Stimulated activated naive CD4-positive, alpha-beta T cell (primary cell): ENCODE measurements around the gene FRMPD2.
"Not testable (repeated sequence)": the region's sequence is repeated elsewhere in the genome, so short reads cannot be mapped to it uniquely, and the experiment has no call there.

Experiments used
- DNase-seq, 6 experiments: peaks; one replicate each; lab custom pipeline; 2025; lab: John Stamatoyannopoulos, UW

Gene FRMPD2

DNA sequence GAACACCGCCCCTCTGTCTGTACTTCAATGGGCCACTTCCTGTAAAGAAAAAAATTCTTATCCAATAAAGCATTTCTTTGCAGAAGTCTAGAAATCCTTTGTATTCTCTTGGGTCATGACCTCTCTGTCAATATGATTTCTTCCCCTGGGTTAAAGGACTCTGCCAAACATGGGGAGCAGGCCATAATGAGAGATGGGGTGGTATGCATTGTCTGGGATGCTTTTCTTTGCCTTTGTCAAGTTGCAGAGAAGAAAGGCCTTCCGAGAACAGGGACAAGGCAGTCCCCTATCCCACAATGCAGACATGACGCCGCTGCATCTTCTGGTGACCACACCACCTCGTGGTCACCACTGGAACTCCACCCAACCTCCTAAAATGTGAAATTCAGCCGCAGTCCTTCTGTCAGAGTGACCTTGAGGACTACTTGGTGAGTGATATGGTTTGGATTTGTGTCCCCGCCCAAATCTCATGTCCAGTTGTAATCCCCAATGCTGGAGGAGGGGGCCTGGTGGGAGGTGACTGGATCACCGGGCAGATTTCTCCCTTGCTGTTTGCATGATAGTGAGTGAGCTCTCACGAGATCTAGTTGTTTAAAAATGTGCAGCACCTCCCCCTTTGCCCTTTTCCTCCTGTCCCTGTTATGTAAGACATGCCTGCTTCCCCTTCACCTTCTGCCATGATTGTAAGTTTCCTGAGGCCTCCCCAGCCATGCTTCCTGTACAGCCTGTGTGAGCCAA lies 15.2 kb upstream of the FRMPD2 start:
- peak in 4 of 6 experiments; percentile 2 to 24 (median 20) for DNase-seq

DNA sequence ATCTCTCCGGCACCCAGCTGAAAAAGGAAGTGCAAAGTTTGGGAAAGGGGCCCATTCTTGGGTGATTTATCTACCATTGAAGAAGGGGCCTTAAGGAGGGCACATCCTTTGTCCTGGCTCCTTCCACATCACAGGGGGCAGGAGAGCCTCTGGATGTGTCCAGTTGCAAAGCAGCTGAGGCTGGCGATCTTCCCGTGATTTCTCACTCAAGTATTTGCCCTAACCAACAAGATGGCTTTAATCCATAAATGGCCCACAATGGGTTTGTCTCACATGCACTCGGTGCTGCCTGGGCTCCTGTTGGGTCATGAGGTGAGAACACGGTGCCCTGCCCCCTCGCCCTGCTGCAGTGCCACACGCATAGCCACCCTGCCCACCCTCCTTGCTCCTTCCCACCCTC lies 14.2 kb upstream of the FRMPD2 start:
- no peak for DNase-seq

DNA sequence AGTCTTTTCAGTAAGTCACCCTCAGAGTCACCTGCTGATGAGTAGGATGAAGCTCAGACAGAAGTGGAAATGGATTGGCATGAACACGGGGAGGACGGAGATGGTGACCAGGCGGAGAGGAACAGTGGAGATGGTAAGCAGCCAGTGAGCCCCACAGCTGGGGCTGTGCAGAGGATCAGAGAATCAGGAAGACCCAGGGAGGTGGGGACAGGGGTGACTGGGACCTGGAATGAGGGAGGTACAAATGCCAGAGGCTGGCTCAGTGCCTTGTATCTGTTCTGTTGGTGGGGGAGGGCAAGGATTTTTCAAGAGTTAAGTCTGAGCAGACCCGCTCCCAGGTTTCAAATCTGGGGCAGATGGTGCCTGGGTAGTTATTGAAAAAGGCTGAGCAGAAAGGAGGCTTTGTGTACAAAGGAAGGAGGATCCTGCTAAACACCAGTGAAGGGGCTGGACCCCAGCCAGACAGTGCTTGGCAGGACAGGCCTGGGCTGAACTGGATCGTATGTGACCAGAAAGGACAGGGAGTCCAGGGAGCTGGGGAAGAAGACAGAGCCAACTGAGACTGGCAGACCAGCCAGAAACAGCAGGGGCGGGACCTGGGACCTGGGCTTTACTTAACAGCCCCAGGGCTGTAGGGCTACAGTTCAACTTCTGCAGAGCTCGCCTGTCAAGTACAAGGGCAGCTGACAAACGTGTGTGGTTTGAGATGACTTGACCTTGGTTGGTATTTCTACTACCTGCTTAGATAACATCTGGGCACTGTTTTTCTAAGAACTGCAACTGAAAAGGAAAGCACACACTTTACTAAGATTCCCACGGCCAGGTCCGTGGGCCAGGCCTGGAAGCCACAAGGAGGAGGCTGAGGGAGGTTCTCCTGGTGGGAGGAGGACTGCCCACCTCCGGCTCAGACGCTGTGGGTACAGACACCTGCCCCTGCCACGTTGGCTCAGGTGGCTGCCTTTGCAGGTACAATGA lies 13.2 kb upstream of the FRMPD2 start:
- no peak for DNase-seq

DNA sequence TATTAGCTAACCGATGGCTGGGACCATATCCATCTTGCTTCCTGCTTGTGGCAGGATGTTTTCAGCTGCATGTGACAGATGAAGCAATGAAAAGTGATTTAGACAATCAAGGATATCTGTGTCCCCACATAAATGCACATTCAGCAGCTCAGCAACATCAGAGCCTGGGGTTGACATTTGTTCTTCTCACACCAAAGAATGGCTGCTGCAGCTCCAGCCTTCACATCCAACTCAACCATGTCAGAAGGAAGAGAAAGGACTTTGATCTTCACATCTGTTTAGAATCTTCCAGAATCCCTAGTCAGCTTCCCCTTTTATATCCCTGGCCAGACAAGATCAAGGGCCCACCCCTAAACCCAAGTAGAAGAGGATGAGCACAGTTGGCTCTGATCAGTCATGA lies 11.9 kb upstream of the FRMPD2 start:
- DNase-seq = no peak

DNA sequence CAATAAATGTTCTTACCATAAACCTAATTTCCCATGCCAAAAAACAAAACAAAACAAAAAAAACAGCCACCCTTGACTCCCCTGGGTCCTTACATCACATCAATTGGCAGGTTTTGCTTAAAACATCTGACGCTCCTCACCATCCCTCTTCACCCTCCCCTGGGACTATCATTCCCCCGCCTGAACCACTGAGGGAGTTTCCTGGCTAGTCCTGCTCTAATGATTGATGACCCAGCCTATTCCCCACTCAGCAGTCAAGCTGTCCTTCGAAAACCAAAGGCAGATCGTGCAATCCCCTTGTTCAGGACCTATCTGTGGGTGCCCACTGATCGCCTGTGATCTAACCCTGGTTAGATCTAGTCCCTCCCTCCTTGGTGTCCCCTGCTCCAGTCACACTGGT lies 11.2 kb upstream of the FRMPD2 start:
- DNase-seq = no peak

DNA sequence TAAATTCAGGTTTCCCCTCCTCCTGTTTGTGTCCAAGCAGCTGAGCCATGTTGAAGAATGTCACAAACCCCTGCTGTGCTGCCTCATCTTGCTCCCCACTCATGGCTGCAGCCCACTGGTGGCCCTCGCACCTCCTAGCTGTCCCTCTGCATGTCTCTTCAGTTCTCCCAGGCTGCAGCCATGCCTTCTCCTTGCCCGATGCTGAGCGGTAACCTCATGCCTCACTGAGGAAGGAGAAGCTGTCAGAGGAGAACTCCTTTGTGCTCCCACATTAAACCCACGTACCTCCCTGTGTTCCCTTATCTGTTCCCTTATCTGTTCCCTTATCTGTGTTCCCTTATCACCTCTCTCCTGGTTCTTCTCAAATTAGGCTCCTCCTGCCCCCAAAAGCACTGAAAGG lies 10.3 kb upstream of the FRMPD2 start:
- DNase-seq = no peak

DNA sequence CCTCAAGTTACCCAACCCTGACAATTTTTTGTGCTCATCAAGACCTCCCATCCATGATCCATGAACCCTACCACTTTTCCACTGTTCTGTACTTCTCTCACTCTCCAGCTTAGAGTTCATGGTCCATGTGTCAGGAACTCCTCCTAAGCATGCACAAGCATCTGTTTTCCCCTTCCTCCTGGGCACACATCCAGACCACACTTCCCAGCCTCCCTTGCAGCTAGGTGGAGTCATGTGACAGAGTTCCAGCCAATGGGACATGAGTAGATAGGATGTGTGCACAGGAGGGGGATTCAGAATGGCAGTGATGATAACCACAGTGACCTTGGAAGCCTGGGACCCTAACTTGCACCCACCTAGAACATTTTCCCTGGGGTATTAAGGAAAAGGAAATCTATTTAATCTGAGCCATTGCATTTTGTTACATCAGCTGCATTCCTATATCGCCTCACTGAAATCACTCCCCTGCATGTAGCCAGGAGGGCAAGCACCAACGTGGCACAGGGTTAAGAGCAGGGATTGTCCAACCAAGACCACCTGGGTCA lies 9.6 kb upstream of the FRMPD2 start:
- no peak for DNase-seq

DNA sequence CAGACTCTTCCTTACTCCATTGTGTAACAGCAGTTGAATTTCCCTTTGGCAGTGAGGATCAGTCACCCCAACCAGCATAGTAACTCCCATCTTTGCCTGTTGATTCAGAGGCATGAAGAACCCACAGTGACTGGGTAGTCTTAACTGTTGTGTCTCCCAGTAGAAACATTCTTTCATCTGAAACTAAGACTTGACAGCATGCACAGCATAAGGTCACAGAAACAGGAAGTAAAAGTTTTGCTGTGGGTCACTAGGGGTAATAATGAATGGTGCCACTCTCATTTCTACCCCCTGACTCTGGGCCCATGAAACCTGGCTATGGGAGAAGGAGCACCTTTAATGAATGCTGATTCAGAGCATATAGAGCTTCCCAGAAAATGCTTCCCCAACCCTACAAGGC lies 8.3 kb upstream of the FRMPD2 start:
- no peak for DNase-seq

DNA sequence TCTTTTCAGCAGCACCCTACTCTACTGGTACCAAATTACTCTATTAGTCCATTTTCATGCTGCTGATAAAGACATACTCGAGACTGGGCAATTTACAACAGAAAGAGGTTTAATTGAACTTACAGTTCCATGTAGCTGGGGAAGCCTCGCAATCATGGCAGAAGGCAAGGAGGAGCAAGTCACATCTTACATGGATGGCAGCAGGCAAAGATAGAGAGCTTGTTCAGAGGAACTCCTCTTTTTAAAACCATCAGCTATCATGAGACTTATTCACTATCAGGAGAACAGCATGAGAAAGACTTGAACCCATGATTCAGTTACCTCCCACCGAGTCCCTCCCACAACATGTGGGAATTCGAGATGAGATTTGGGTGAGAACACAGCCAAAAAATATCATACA lies 7.2 kb upstream of the FRMPD2 start:
- not testable (repeated sequence) for DNase-seq

DNA sequence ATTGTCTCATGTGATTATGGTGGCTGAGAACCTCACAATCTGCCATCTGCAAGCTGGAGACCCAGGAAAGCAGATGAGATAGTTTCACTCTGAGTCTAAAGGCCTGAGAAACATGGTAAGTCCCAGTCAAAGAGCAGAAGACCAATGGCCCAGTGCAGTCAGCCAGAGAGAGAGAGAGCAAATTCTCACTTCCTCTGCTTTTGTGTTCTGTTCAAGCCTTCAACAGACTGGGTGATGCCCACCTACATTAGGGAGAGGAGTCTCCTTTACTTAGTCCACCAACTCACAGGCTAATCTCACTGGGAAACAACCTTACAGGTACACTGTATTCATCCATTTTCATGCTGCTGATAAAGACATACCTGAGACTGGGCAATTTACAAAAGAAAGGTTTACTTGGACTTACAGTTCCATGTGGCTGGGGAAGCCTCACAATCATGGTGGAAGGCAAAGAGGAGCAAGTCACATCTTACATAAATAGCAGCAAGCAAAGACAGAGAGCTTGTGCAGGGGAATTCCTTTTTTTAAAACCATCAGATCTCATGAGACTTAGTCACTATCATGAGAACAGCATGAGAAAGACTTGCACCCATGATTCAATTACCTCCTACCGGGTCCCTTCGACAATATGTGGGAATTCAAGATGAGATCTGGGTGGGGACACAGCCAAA lies 4.7 kb upstream of the FRMPD2 start:
- DNase-seq = no peak

DNA sequence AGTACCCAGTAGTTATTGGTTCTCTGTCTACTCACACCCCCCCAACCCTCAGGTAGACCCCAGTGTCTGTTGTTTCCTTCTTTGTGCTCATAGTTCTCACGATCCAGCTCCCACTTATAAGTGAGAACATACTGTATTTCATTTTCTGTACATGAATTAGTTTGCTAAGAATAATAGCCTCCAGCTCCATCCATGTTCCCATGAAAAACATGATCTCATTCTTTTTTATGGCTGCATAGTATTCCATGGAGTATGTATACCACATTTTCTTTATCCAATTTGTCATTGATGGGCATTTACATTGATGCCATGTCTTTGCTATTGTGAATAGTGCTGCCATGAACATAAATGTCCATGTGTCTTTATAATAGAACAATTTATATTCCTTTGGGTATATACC lies 2.6 kb upstream of the FRMPD2 start:
- no peak for DNase-seq

DNA sequence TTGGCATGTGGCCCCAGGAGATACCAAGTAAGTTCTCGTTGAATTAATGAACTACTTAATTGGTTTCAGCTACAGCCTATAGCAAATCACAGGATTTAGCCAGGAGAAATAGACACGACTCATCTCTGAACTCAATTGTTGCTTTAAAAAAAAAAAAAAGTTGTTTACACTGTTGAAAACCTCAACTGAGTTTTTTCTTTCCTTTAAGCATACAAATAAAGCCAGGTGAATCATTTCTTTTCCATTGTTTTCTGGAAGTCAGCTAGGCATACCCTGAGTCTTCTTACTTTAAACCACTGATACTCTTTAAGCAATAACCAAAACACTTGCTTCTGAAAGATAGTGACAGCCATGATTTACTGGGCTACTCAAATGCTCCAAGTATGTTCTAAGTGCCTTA lies 755 bp downstream of the FRMPD2 start:
- no peak for DNase-seq

DNA sequence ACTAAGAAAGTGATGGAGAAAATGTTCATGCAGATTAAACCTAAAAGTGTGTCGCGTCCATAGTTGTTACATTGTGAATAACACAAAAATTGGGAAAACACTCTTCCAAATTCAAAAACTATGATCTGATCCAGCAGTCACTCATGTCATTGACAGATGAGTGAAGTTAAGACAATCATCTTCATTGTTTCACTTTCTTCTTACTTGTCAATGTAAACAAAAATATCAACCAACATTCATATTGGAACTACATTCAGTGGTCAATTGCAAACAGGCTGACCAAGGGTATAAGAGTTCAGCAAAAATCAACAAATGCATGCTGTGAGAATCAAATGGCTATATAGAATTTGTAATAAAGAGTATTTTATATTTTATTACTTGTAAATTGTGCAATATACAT lies 1.8 kb downstream of the FRMPD2 start:
- DNase-seq = no peak

DNA sequence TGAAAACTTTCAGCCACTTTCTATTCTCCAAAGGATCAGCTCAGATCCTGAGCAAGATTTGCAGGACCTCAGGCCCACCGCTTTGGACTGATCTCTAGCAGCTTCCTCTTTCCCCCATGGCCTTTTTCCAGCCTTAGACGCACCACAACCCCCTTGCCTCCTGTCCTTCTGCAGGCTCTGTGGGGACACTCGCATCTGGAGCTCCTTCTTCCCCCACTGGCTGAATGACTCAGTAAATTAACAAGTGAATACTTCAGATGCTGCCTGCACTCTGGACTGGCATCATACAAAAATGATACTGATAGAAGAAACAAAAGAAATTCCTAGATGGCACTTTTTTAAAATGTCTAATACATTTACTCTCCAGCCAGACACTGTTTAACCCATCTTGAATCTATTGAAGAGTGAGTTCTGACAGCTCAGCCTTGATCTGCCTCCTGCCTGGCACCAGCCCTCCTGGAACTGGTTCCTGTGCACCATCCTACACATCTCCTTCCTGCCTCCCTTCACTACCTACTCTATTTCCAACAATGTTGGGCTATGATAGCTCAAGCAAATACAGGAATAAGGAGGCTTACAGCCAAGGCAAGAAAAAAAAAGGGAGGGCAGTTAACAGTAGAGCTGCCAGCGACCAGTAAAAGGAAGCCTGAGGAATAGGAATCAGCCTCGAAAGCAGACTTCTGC lies 3.3 kb downstream of the FRMPD2 start:
- no peak for DNase-seq

DNA sequence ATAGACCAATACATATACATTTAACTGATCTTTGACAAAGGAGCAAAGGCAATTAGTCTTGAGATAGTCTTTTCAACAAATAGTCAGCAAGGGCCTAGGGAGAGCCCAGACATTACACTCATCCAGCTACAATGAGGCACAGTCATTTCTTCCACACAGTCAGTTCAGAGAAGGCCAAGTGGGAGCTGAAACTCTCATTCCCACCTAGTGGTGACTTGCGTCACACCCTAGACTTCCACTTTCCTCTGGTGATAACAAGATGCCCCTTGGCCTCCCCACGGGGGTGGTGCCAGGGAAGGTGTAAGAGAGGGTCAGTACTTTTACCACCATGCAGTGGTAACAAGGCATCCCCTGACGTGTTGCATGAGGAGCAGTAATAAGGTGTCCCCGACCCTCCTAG lies 8.0 kb downstream of the FRMPD2 start:
- DNase-seq = no peak

DNA sequence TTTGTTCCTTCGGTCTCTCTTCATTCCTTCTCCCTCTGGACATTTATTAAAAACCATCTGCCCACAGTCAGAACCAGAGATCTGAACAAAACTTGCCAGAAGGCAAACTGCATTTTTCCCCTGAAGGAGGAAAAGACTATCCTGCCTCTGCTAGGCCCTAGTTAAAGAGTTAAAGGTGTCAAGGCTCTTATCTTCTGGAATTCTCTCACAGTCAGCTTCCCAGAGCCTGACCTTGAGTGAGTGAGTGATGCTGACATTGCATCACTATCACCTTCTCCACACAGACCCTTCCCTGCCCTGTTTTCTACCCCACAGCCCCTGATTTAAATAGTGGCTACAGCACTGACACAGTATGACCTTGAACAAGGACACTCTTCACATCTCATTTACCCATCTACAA lies 16.4 kb downstream of the FRMPD2 start:
- DNase-seq = no peak

DNA sequence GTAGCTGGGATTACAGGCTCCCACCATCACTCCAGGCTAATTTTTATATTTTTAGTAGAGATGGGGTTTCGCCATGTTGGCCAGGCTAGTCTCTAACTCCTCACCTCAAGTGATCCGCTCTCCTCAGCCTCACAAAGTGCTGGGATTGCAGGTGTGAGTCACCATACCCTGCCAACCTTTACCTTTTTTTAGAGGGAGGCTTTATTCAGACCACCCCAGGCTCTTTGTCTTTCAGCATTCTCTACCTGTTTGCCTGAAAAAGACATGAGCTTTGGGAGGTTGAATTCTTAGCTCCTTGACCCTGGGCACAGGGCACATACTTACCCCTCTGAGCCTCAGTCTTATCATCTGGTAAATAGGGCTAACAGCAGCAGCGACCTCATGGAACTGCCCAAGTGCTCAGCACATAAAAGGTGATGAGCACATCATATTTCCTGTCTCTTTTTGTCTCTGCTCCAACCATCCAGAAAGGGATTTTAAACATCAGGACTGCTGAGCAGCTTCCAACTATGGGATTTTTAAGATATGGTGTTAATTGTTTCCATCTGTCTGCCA lies 17.0 kb downstream of the FRMPD2 start:
- DNase-seq = no peak

DNA sequence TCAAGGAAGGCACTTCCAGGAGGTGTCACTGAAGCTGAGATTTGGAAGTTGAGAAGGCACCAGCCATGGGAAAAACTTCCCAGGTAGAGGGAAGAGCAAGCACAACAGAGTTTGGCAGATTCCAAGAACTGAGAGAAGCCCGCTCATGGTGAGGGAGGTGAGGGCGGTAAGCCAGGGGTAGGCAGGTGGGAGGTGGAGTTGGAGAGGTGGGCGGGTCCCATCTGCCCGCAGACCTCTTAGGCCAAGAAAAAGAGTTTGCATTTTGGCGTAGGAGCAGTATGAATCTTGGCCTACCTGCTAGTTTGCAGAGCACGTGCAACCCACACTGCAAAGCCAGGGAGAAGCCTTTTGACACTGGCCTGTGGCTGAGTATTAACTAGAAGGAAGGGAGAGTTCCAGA lies 18.8 kb downstream of the FRMPD2 start:
- DNase-seq = no peak

DNA sequence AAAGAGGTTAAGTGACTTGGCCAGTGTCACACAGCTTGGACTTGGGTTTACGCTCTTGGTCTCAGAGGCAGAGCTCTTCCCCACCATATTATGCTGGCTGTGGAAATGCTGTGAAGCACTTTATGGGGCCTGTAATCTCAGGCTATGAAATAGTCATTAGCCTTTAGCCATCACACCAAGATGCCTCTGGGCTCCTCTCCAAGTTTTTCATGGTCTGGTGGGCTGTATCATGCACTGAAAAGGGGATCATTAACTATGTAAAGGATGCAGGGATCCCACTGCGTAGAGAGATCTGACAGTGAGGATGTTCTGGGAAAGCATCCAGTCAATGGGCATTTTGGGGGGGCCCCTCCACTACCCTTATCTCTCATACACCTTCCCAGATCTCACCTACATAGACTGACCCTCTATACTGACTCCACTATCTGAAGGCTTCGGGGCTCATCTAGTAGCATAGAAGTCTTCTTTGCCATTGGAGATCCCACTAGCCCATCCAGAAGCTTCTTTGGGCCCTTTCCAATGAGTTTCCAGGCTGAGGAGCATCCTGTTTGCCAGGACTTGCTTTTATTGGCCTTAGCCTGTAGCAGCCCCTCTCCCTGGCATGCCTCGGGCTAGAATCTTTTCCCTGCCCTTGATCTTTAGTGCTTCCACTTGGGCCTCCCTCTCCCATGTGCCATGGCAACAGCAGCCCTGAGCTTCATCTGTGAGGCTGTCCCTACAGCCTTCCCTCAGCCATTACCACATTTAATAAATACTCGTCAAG lies 19.6 kb downstream of the FRMPD2 start:
- no peak for DNase-seq

DNA sequence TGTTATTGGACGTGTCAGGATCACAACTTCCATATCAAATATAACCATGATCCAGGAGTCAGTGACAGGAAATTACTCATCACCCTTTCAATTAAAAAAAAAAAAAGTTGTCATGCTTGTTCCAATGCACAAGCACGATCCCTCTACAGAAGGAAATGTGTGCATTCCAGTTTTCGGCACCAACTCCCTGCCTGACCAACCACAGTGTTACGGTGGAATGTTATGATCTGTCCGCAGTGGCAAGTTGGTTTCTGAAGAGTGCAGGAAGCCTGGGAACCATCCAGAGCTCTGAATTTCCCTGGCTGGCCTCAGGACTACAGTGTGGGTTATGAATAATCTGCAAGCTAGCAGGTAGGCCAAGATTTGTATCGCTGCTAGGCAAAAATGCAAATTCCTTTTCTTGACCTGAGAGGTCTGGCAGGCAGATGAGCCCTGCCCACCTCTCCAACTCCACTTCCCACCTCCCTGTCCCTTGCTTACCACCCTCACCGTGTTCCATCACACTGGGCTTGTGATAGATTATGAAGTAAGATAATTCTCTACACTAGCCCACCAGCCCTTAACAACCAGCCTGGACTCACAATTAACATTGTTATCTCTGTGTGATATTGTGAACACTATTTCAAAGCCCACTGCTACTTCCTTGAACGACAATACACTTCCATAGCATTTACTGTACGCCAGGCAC lies 20.4 kb downstream of the FRMPD2 start:
- no peak for DNase-seq
